Aorta (tissue), 5 donors: ENCODE measurements around the gene IL6ST. TPM values are rescaled to one million over a fixed set of nuclear protein-coding genes. Genes with fewer than 3 reads are reported as not detected.
"Not testable (repeated sequence)": the region's sequence is repeated elsewhere in the genome, so short reads cannot be mapped to it uniquely, and the experiment has no call there.

ENCODE experiments used
- ATAC-seq: fragments of 200-7000 bp; cut with Tn5 transposase; one replicate; pipeline ENCODE4 v1.9.1; 2022; ENCODE audit warnings: moderate library complexity; ENCODE audit not compliant: low FRiP score
- DNase-seq, 2 donors: peaks; one replicate each; pipeline ENCODE4 v3.0.0-alpha.2; 2020
- H3K27ac ChIP-seq, 2 donors: one replicate each; pipeline ENCODE4 v1.5.1; 2013; ENCODE audit warnings: low read length in 2 of 2, mild to moderate bottlenecking in 2 of 2, moderate library complexity in 2 of 2, control low read depth in 1 of 2, inconsistent platforms in 1 of 2, low read depth in 1 of 2
- H3K27me3 ChIP-seq, 2 donors: one replicate each; pipeline ENCODE4 v1.6.1; 2013; ENCODE audit warnings: control low read depth in 1 of 2, low read length in 1 of 2, mild to moderate bottlenecking in 1 of 2, moderate library complexity in 1 of 2; ENCODE audit not compliant: insufficient read depth in 2 of 2, control insufficient read depth in 1 of 2
- H3K36me3 ChIP-seq, 2 donors: one replicate each; pipeline ENCODE4 v1.6.1; 2013; ENCODE audit warnings: control low read depth in 1 of 2, low read length in 1 of 2, mild to moderate bottlenecking in 1 of 2; ENCODE audit not compliant: insufficient read depth in 2 of 2, control insufficient read depth in 1 of 2
- H3K4me1 ChIP-seq, 2 donors: one replicate each; pipeline ENCODE4 v1.6.1; 2013; ENCODE audit warnings: low read length in 2 of 2, control low read depth in 1 of 2, mild to moderate bottlenecking in 1 of 2, moderate library complexity in 1 of 2; ENCODE audit not compliant: insufficient read depth in 2 of 2, control insufficient read depth in 1 of 2
- H3K4me3 ChIP-seq, 2 donors: one replicate each; pipeline ENCODE4 v1.5.1; 2013; ENCODE audit warnings: low read length in 2 of 2, control low read depth in 1 of 2, mild to moderate bottlenecking in 1 of 2
- H3K9me3 ChIP-seq: one replicate; pipeline ENCODE4 v1.6.1; 2013; ENCODE audit warnings: mild to moderate bottlenecking, low read length; ENCODE audit not compliant: control insufficient read depth
- WGBS, 2 donors: extraction: QIAGEN DNeasy Blood & Tissue Kit; methylation state at CpG; one replicate each; pipeline ENCODE4 v1.1.7; 2013; 5-methylcytosine and 5-hydroxymethylcytosine counted together
- intact Hi-C, 2 donors: fragments of 100-400 bp; cut with DNase I; formaldehyde crosslinking; loops; one replicate each; pipeline versions ENCODE4 v1.14.2 to v1.15.0; 2022
- polyA plus RNA-seq, 2 donors: library from polyadenylated mRNA; stranded (reverse); fragments of 200-250 nt; gene quantifications; one replicate each; pipeline ENCODE4 v1.2.3, GENCODE V29; 2013
- total RNA-seq, 2 donors: library from RNA; stranded (reverse); fragmentation: NEBNext Ultra II Directional; extraction: Animal tissue kit (Norgen Biotek cat#: 25700); gene quantifications; one replicate each; pipeline ENCODE4 v1.2.1, GENCODE V29; 2021
- donor health status: healthy with polysubstance abuse.
- donor health status: Bipolar disorder and iron deficiency.
- donor health status: DM: no; HTN: no; CAD: no.
- donor health status: DM: no; HTN: no; CAD: no.
- donor health status: DM: yes; HTN: yes; CAD: no.

The IL6ST gene
- total and polyA plus RNA-seq, 4 donors = 59.0 to 370 (median 213) TPM

DNA sequence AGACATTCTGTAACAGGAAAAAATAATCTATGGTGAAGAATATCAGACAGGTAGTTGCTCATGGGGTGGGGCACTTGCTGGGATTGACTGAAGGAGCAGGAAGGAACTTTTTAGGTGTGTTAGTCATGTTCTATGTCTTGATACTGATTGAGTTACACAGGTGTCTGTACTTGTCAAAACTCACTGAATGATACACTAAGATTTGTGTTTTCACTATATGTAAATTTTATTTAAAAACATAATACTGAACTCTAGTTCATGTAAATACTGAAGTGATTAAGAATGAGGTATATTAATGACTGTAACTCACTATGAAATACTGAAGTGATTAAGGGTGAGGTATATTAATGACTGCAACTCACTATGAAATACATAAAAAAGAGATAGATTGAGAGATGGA lies 28.5 kb downstream of the IL6ST start:
- no peak overlapping the region for H3K27ac ChIP-seq
- ATAC-seq (no peak), DNase-seq (no peak)
- no peaks in the 10 kb centered on the region for H3K4me1 ChIP-seq
- intact Hi-C loops = no loop called here
- no peak overlapping the region for H3K4me3 ChIP-seq
- H3K36me3 ChIP-seq = no peaks in the 10 kb centered on the region
- H3K9me3 ChIP-seq = no peaks in the 10 kb centered on the region
- no peaks in the 10 kb centered on the region for H3K27me3 ChIP-seq

DNA sequence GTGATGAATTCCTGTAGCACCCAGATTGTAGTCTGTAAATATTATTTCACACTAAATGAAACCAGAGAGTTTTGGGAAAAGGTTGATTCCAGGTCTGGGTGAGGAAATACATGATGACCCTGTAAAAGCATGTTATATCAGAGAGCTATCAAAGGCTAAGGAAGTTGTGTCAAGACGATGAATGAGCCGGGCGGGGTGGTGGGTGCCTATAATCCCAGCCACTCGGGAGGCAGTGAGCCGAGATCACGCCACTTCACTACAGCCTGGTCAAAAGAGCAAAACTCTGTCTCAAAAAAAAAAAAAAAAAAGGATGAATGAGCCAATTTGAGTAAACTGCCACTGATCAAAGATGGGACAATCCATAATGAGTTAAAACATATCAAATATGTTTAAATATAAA lies 29.2 kb downstream of the IL6ST start:
- H3K4me3 ChIP-seq = no peak overlapping the region
- intact Hi-C loops = no loop called here
- no peak for DNase-seq
- H3K27ac ChIP-seq = no peak overlapping the region
- no peaks in the 10 kb centered on the region for H3K9me3 ChIP-seq
- WGBS, 2 donors = 47 to 69% methylated on average over 6 of the region's 6 CpGs
- no peaks in the 10 kb centered on the region for H3K36me3 ChIP-seq
- no peaks in the 10 kb centered on the region for H3K4me1 ChIP-seq
- ATAC-seq = no peak
- no peaks in the 10 kb centered on the region for H3K27me3 ChIP-seq

DNA sequence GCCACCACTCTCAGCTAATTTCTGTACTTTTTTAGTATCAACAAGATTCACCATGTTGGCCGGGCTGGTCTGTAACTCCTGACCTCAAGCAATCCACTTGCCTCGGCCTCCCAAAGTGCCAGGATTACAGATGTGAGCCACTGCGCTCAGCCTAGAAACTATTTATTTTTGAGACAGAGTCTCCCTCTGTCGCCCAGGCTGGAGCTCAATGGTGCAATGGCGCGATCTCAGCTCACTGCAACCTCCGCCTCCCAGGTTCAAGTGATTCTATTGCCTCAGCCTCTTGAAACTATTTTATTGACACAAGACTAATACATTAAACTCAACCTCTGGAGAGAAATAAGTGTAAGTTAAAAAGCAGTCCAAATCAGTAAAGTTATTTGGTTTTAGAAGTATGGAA lies 34.0 kb downstream of the IL6ST start:
- DNase-seq (no peak), ATAC-seq (no peak)
- no peaks in the 10 kb centered on the region for H3K27me3 ChIP-seq

DNA sequence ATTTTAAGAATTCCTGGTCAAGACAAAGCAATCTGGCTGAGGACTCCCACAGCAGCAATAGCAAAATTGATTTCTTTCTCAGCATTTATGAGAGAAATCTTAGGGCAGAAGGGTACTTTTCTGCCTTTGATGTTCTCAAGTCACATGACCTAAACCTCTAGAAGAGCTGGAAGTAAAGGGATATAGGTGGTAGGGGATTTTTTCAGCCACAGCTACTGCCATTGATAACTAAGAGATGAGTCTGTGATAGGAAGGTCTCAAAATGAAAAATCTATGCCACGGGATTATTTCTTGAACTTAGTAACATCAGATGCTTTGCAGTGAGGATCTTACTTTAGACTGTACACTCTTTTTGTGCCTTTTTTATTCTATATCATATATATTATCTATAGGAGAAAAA lies 35.6 kb downstream of the IL6ST start:
- Histone ChIP-seq H3K36me3 (peaks cover 2 to 3% of the 10 kb centered on the region in 2 donors), H3K27ac (no peak overlapping the region), H3K4me1 (no peaks in the 10 kb centered on the region), H3K4me3 (no peak overlapping the region), H3K9me3 (no peaks in the 10 kb centered on the region), H3K27me3 (no peaks in the 10 kb centered on the region)
- intact Hi-C loops = no loop called here
- WGBS, 2 donors = 88 to 95% methylated on average over 1 of the region's 1 CpG
- ATAC-seq (no peak), DNase-seq (no peak)

More for the DNA sequence above, 34.0 kb downstream of the IL6ST start:
- Histone ChIP-seq H3K4me1 (no peaks in the 10 kb centered on the region), H3K9me3 (no peaks in the 10 kb centered on the region), H3K27ac (no peak overlapping the region), H3K4me3 (no peak overlapping the region), H3K36me3 (peaks cover 2% of the 10 kb centered on the region in 2 donors)
- intact Hi-C loops = no loop called here
- WGBS, 2 donors = 97 to 98% methylated on average over 7 of the region's 7 CpGs

DNA sequence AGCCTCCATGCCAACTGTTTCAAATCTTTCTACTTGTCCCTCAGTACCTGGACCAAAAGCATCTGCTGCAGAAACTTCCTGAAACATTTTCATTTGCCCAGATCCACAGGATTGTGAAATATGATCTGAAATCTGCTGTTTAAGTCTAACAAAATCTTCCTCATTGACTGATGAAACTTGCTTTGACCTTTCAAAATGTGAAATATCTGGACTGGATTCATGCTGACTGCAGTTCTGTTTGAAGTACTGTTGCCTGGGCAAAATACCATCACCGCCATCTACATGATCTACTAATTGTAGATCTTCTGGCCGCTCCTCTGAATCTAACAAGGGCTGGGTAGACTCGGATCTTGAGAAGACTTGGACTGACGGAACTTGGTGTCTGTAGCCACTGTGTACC lies 53.6 kb downstream of the IL6ST start:
- intact Hi-C loops, H3K36me3 ChIP-seq, H3K9me3 ChIP-seq, H3K4me1 ChIP-seq, H3K27ac ChIP-seq, ATAC-seq, DNase-seq, H3K27me3 ChIP-seq, H3K4me3 ChIP-seq: not testable (repeated sequence)
- 87 to 91% methylated on average over 4 of the region's 4 CpGs for WGBS, 2 donors

DNA sequence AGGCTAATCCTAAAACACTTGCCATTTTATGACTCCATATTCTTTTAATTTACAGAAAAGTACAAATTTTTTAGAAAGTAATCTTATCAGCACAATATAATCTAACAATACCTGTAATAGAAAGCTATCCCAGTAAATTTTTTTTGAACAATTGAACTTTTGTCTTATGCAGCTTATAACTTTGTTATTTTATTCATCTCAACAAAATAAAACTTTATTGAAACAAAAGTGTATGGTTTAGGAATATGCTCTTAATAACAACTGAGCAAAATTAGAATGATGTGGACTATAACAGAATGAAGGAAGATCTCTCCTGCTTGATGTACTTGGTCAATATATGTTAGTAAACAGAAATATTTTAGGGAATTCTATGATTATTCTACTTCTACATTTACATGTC lies 57.2 kb downstream of the IL6ST start:
- H3K4me1 ChIP-seq, H3K27ac ChIP-seq, H3K4me3 ChIP-seq, H3K9me3 ChIP-seq, ATAC-seq, DNase-seq, H3K36me3 ChIP-seq, H3K27me3 ChIP-seq: not testable (repeated sequence)
- intact Hi-C loops = loop anchor here (2.0 to 5.0 kb wide), 2 partner anchors 263 to 265 kb away; no protein-coding TSS in a partner anchor

DNA sequence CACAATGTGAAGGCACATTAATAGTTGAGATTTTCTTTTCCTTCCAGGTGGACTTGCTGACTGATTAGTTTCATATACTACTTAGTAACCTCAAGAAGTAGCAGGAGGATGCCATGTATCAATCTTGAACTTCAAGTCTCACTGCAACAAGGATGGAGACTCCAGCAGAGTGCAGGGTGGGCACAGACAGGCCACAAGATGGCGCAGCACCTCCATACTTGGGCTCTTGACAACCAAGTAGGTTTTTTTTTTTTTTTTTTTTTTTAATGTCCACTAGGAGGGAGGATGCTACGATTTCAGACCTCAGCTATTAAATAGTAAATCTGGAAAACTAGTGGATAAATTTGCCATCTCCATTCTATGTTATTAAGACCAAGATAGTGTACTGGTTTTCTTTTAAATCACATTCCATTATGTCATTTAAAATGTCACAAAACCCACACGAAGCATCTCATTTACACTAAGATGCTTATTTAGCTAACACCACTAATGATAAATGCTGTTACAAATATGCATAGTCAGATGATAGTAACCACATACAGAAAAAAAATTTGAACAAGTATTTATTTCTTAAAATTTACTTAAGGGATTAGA lies 58.6 kb downstream of the IL6ST start:
- intact Hi-C loops = loop anchor here (2.0 to 5.0 kb wide), 2 partner anchors 265 to 266 kb away; no protein-coding TSS in a partner anchor
- DNase-seq = peak; percentile 87 to 92

DNA sequence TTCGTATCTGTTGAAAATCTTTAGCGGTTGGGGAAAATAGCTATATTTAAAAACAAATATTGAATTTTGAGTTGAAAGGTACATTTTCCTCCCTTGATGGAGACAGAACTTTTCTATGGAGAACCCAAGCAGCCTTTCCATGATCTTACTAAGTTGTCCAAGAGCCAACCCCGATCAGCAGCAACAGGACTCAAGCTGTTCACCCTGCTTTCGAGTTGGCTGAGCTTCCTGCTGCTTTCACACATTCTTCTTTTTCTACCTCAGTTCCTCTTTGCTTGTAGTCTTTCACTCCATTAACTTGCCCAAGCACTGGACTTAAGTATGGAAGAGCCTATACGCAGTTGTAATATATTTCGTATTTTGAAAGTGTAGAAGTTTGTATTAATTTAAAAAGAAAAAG lies 59.4 kb downstream of the IL6ST start:
- Histone ChIP-seq H3K9me3 (no peaks in the 10 kb centered on the region), H3K27ac (no peak overlapping the region), H3K4me3 (no peak overlapping the region), H3K4me1 (no peaks in the 10 kb centered on the region), H3K36me3 (peaks cover 0 to 3% of the 10 kb centered on the region in 2 donors), H3K27me3 (no peaks in the 10 kb centered on the region)
- 74 to 85% methylated on average over 6 of the region's 6 CpGs for whole genome bisulfite sequencing, 2 donors
- ATAC-seq (no peak), DNase-seq (no peak)
- intact Hi-C loops = loop anchor here in 1 of 2 donors (5.0 kb wide), 1 partner anchor 267 kb away; no protein-coding TSS in a partner anchor

More for the DNA sequence above, 58.6 kb downstream of the IL6ST start:
- Histone ChIP-seq H3K9me3 (no peaks in the 10 kb centered on the region), H3K4me1 (no peaks in the 10 kb centered on the region), H3K27ac (no peak overlapping the region), H3K4me3 (no peak overlapping the region), H3K36me3 (peaks cover under 1 to 3% of the 10 kb centered on the region in 2 donors), H3K27me3 (no peaks in the 10 kb centered on the region)
- peak; percentile 83 for ATAC-seq
- 27 to 29% methylated on average over 3 of the region's 3 CpGs for WGBS, 2 donors

DNA sequence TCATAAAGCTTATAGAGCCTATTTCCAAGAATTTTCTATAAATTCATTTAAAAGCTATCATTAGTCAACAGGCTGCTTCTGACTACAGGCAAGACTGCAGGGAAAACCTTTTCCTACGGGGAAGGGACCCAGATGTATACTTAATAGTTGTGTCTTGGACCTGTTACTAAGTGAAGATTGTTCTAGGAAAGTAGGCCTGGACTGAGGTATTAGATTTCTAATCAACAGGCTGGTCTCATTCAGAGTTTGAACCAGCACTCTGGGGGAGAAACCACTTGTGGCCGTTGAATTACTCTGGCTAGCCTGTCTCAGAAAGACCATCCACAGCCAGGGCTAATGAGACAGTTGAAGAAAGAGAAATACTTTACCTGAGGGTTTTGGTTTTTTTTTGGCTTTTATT lies 60.0 kb downstream of the IL6ST start:
- ATAC-seq = no peak
- H3K4me1 ChIP-seq = no peaks in the 10 kb centered on the region

More for the DNA sequence above, 60.0 kb downstream of the IL6ST start:
- Histone ChIP-seq H3K27me3 (no peaks in the 10 kb centered on the region), H3K27ac (no peak overlapping the region), H3K4me3 (no peak overlapping the region), H3K9me3 (no peaks in the 10 kb centered on the region), H3K36me3 (peaks cover 0 to 3% of the 10 kb centered on the region in 2 donors)
- WGBS, 2 donors = 81 to 82% methylated on average over 2 of the region's 2 CpGs
- intact Hi-C loops = loop anchor here in 1 of 2 donors (5.0 kb wide), 1 partner anchor 268 kb away; no protein-coding TSS in a partner anchor
- DNase-seq = no peak
